WTC11 (cell line): Measurements from ENCODE around the gene TGM1. TPM values are rescaled to one million over a fixed set of nuclear protein-coding genes. Genes with fewer than 3 reads are reported as not detected.

Experiments used
- ATAC-seq: fragments of 200-7000 bp; cut with Tn5 transposase; 2 replicates; pipeline ENCODE4 v1.10.0; 2021; ENCODE audit warnings: mild to moderate bottlenecking, moderate library complexity
- CTCF ChIA-PET: fragments of 300-600 bp; sonication (Branson Sonifier 250); formaldehyde crosslinking; loops from one replicate; lab custom pipeline; 2021; ENCODE audit warnings: antibody characterized with exemption; lab: Charles Lee
- POLR2A ChIA-PET: fragments of 350-600 bp; sonication (Branson Sonifier 250); formaldehyde crosslinking; loops from one replicate; lab custom pipeline; 2021; ENCODE audit warnings: antibody characterized with exemption; lab: Charles Lee
- DNase-seq: peaks from one replicate; pipeline ENCODE4 v3.0.0; 2021; ENCODE audit warnings: low spot score
- H3K27ac Mint-ChIP-seq: 2 replicates; pipeline ENCODE4 v1.8.0; 2021; ENCODE audit warnings: mixed read lengths
- H3K27me3 Mint-ChIP-seq: 2 replicates; pipeline ENCODE4 v1.8.0; 2021; ENCODE audit warnings: low read depth, mild to moderate bottlenecking, moderate library complexity, mixed read lengths
- H3K36me3 Mint-ChIP-seq: 2 replicates; pipeline ENCODE4 v1.8.0; 2021; ENCODE audit warnings: mixed read lengths
- H3K4me1 Mint-ChIP-seq: 2 replicates; pipeline ENCODE4 v1.8.0; 2022; ENCODE audit warnings: mixed read lengths
- H3K4me3 Mint-ChIP-seq: 2 replicates; pipeline ENCODE4 v1.8.0; 2021; ENCODE audit warnings: mild to moderate bottlenecking, moderate library complexity, mixed read lengths
- H3K9me3 Mint-ChIP-seq: 2 replicates; pipeline ENCODE4 v1.8.0; 2021; ENCODE audit warnings: mixed read lengths
- CDX4 ChIP-seq: fragments of 250-450 bp; sonication (Bioruptor Pico); IDR thresholded peaks from 2 replicates; pipeline ENCODE4 v1.9.0; 2021; ENCODE audit warnings: moderate library complexity, mild to moderate bottlenecking, inconsistent platforms, borderline replicate concordance
- ELF4 ChIP-seq: sonication (generic); formaldehyde crosslinking; IDR thresholded peaks from 2 replicates; pipeline ENCODE4 v1.8.1; 2022; ENCODE audit warnings: low read depth, mild to moderate bottlenecking, moderate library complexity, missing genetic modification reagents
- EMX1 ChIP-seq: fragments of 250-450 bp; sonication (Bioruptor Pico); IDR thresholded peaks from 2 replicates; pipeline ENCODE4 v1.8.0; 2021; ENCODE audit warnings: mild to moderate bottlenecking
- HMGA2 ChIP-seq: fragments of 250-450 bp; sonication (Bioruptor Pico); IDR thresholded peaks from 2 replicates; pipeline ENCODE4 v1.4.0; 2021; ENCODE audit warnings: mild to moderate bottlenecking, moderate library complexity
- NFYB ChIP-seq: sonication (generic); formaldehyde crosslinking; conservative IDR thresholded peaks from 2 replicates; pipeline ENCODE4 v1.8.0; 2022; ENCODE audit warnings: low read depth, missing genetic modification reagents
- STAT6 ChIP-seq: sonication (generic); formaldehyde crosslinking; conservative IDR thresholded peaks from 2 replicates; pipeline ENCODE4 v1.8.1; 2023; ENCODE audit warnings: mild to moderate bottlenecking, low read depth, missing genetic modification reagents, moderate library complexity
- ZBTB21 ChIP-seq: sonication (generic); formaldehyde crosslinking; IDR thresholded peaks from 2 replicates; pipeline ENCODE4 v1.8.1; 2023; ENCODE audit warnings: mild to moderate bottlenecking, missing genetic modification reagents, borderline replicate concordance
- ZNF121 ChIP-seq: sonication (generic); formaldehyde crosslinking; IDR thresholded peaks from 2 replicates; pipeline ENCODE4 v1.8.0; 2023; ENCODE audit warnings: missing genetic modification reagents
- ZNF416 ChIP-seq: fragments of 250-450 bp; sonication (Bioruptor Pico); IDR thresholded peaks from 2 replicates; pipeline ENCODE4 v1.9.0; 2021; ENCODE audit warnings: mild to moderate bottlenecking, inconsistent platforms
- total RNA-seq: library from RNA; stranded (reverse); gene quantifications from 3 replicates; pipeline ENCODE4 v1.2.3, GENCODE V29; 2021
- TF ChIP-seq, protein P1 (sequence below): sonication (generic); formaldehyde crosslinking; IDR thresholded peaks from 2 replicates; pipeline ENCODE4 v1.8.1; 2022; ENCODE audit warnings: missing genetic modification reagents, borderline replicate concordance
- TF ChIP-seq, protein P2 (sequence below): fragments of 250-450 bp; sonication (Bioruptor Pico); conservative IDR thresholded peaks from 2 replicates; pipeline ENCODE4 v1.9.0; 2021; ENCODE audit warnings: mild to moderate bottlenecking
- TF ChIP-seq, protein P3 (sequence below): sonication (generic); formaldehyde crosslinking; IDR thresholded peaks from 2 replicates; pipeline ENCODE4 v1.8.0; 2022; ENCODE audit warnings: mild to moderate bottlenecking, missing genetic modification reagents

The TGM1 gene
- total RNA-seq, 1 experiment from 2014 or later = 5.2 TPM

DNA sequence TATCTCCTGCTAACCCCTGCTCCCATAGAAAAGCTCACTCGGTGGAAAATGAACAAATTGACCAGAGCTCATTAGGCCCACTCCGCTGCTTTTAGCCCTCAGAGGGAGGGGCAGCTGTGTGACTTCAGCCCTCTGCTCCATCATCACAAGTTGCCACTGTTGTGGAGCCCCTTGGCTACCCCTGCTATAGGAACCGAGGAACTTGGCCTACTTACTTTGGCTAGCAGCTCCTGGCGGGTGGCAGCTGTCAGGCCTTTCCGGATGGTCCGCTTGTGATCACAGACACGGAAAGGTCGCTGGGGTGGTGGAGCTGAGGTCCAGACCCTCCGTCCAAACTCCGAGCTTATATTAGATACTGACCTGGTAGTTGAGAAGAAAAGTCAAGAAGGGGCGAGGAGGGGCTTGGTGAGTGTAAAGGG is 44.2 kb upstream of the TGM1 start:
- ChIA-PET POLR2A (interaction anchor here (0.7 to 1.7 kb wide), 2 partner anchors 65 to 146 kb away, joined by 3 to 8 read pairs; partner anchors contain the start of gene TINF2), CTCF (interaction anchor here (0.9 to 6.8 kb wide), 20 partner anchors 9 to 135 kb away, joined by 3 to 97 read pairs (median 10); partner anchors contain the start of genes ADCY4, CBLN3, DHRS1 and KHNYN)
- no peak overlapping the region for H3K4me3 Mint-ChIP-seq
- H3K27me3 Mint-ChIP-seq = peaks cover 8% of the 10 kb centered on the region
- DNase-seq = no peak
- peak overlapping the region; percentile 49; the same call in 1 of the 2 replicates for H3K27ac Mint-ChIP-seq
- H3K36me3 Mint-ChIP-seq = peaks cover 47% of the 10 kb centered on the region
- H3K4me1 Mint-ChIP-seq = peaks cover 15% of the 10 kb centered on the region
- ATAC-seq = no peak
- TF ChIP-seq ZNF416 (CRISPR knock-in tag) (no peak), NFYB (CRISPR knock-in tag) (no peak), HMGA2 (CRISPR knock-in tag) (no peak), ZBTB21 (no peak), ZNF121 (no peak), EMX1 (CRISPR knock-in tag) (no peak), CDX4 (CRISPR knock-in tag) (no peak)
- TF ChIP-seq, protein P1, sequence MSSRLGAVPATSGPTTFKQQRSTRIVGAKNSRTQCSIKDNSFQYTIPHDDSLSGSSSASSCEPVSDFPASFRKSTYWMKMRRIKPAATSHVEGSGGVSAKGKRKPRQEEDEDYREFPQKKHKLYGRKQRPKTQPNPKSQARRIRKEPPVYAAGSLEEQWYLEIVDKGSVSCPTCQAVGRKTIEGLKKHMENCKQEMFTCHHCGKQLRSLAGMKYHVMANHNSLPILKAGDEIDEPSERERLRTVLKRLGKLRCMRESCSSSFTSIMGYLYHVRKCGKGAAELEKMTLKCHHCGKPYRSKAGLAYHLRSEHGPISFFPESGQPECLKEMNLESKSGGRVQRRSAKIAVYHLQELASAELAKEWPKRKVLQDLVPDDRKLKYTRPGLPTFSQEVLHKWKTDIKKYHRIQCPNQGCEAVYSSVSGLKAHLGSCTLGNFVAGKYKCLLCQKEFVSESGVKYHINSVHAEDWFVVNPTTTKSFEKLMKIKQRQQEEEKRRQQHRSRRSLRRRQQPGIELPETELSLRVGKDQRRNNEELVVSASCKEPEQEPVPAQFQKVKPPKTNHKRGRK (CRISPR knock-in tag) = no peak
- TF ChIP-seq, protein P2, sequence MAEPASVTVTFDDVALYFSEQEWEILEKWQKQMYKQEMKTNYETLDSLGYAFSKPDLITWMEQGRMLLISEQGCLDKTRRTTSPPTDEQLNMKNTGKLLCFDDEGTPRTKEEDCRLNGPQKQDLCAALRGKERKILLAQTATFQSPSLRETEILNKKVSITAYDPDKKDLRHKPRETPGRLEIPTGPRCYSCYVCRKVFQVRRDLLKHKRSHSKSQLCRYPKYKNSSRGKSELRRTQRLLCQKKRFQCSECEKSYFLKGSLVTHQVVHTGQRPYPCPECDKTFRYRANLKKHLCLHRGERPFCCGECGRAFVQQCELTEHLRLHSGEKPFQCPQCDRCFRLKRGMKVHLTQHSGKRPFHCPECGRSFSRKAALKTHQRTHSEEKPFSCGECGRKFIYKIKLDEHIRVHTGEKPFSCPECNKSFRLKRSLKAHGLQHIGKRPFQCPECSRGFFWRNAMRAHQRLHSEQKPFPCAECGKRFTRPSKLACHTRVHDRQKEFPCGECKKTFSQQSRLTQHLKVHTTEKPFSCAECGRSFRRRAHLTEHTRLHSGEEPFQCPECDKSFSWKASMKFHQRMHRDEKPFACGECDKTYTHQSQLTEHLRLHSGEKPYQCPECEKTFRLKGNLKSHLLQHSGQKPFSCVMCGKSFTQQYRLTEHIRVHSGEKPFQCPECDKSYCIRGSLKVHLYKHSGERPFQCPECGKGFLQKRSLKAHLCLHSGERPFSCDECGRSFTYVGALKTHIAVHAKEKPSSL (CRISPR knock-in tag) = no peak
- TF ChIP-seq, protein P3, sequence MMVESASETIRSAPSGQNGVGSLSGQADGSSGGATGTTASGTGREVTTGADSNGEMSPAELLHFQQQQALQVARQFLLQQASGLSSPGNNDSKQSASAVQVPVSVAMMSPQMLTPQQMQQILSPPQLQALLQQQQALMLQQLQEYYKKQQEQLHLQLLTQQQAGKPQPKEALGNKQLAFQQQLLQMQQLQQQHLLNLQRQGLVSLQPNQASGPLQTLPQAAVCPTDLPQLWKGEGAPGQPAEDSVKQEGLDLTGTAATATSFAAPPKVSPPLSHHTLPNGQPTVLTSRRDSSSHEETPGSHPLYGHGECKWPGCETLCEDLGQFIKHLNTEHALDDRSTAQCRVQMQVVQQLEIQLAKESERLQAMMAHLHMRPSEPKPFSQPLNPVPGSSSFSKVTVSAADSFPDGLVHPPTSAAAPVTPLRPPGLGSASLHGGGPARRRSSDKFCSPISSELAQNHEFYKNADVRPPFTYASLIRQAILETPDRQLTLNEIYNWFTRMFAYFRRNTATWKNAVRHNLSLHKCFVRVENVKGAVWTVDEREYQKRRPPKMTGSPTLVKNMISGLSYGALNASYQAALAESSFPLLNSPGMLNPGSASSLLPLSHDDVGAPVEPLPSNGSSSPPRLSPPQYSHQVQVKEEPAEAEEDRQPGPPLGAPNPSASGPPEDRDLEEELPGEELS (CRISPR knock-in tag) = no peak
- no peaks in the 10 kb centered on the region for H3K9me3 Mint-ChIP-seq

DNA sequence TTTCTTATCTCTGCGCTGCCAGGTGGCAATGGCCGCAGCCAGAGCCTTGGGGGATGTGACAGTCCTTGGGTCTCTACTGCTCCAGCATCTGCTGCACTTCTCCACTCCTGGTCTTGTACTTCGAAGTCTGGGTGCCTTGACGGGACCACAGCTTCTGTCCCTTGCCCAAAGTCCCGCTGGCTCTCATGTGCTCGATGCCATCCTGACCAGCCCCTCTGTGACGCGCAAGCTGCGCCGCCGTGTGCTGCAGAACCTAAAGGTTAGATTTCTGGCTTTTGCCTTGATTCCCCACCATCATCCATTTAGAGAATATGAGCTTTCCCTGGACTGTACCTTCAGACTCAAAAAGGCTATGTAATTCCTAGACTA is 41.0 kb upstream of the TGM1 start:
- Mint-ChIP-seq H3K36me3 (peaks cover 53% of the 10 kb centered on the region), H3K9me3 (no peaks in the 10 kb centered on the region), H3K27ac (no peak overlapping the region), H3K4me3 (no peak overlapping the region), H3K4me1 (peaks cover 13% of the 10 kb centered on the region), H3K27me3 (0 out of 2 replicates have a peak, but pooled peaks cover 3% of the 10 kb centered on the region)
- ChIA-PET POLR2A (no interaction called here), CTCF (no interaction called here)
- ATAC-seq (no peak), DNase-seq (no peak)
- TF ChIP-seq ELF4 (CRISPR knock-in tag) (no peak), STAT6 (CRISPR knock-in tag) (no peak)
